Putamen (tissue), 1 donor: Measurements from ENCODE around the gene GRIK3.

Source experiments
- DNase-seq: peaks from one replicate; pipeline ENCODE4 v3.0.0-alpha.2; 2016; ENCODE audit warnings: low spot score

GRIK3 gene

GRCh38 chr1:37043101-37043500 is 8.8 kb upstream of the GRIK3 start:
- no peak for DNase-seq

GRCh38 chr1:37042506-37042905 is 8.2 kb upstream of the GRIK3 start:
- DNase-seq, result no peak

GRCh38 chr1:37041483-37041882 is 7.2 kb upstream of the GRIK3 start:
- no peak for DNase-seq

- DNase-seq, result no peak
Observed at GRCh38 chr1:37040773-37041172, 6.5 kb upstream of the GRIK3 start.

- no peak for DNase-seq
Observed at GRCh38 chr1:37040261-37040660, 5.9 kb upstream of the GRIK3 start.

GRCh38 chr1:37038227-37039093 is 4.1 kb upstream of the GRIK3 start:
- peak; percentile 63 for DNase-seq

GRCh38 chr1:37037690-37038089 is 3.4 kb upstream of the GRIK3 start:
- DNase-seq, result peak; percentile 28

GRCh38 chr1:37036667-37037053 is 2.3 kb upstream of the GRIK3 start:
- DNase-seq, result no peak

- no peak for DNase-seq
Observed at GRCh38 chr1:37035796-37036666, 1.7 kb upstream of the GRIK3 start.

- DNase-seq, result no peak
Observed at GRCh38 chr1:37035014-37035691, 838 bp upstream of the GRIK3 start.

- no peak for DNase-seq
Observed at GRCh38 chr1:37033355-37034101, 787 bp downstream of the GRIK3 start.

GRCh38 chr1:37032660-37033354 is 1.5 kb downstream of the GRIK3 start:
- DNase-seq, result no peak

- no peak for DNase-seq
Observed at GRCh38 chr1:37031871-37032270, 2.4 kb downstream of the GRIK3 start.

- no peak for DNase-seq
Observed at GRCh38 chr1:37031429-37031828, 2.9 kb downstream of the GRIK3 start.

- DNase-seq, result no peak
Observed at GRCh38 chr1:37028981-37029617, 5.2 kb downstream of the GRIK3 start.

GRCh38 chr1:37021502-37021901 is 12.8 kb downstream of the GRIK3 start:
- DNase-seq, result no peak

GRCh38 chr1:37020653-37021277 is 13.6 kb downstream of the GRIK3 start:
- no peak for DNase-seq

GRCh38 chr1:37018510-37018909 is 15.8 kb downstream of the GRIK3 start:
- no peak for DNase-seq

GRCh38 chr1:37017720-37018119 is 16.6 kb downstream of the GRIK3 start:
- DNase-seq, result no peak

GRCh38 chr1:37016121-37016520 is 18.2 kb downstream of the GRIK3 start:
- DNase-seq, result no peak
